Measurements from ENCODE around the gene INHBA.

Gene INHBA

GRCh38 chr7:41688906-41689305 lies 14.0 kb downstream of the INHBA start:
- DNase-seq (ENCODE audit: low spot score) = no peak

DNA sequence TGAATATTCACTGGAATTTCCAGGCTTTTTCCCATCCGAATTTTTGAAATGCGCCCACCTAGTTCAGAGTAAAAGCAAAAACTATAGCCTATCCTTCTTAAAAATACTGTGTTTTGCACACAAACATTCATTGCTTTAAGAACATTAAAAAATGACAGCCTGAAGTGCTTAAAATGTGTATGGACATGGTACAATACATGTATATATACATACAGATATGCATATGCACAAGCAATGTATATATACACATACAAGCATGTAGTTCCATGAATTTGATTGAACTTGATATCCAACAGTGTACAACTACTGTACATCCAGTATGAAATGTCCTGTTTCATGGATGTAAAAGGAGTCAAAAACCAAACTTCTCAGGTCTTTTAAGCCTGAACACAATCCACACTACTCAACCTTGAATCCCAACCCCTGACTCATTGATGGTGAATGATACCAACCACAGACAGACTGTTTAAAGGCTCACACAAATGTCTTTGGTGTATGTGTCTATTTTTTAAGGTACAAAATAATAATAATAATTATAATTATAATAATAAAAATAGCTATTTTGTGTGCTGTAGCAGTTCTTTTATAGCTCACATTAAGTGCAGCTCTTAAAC lies 14.8 kb downstream of the INHBA start:
- DNase-seq (ENCODE audit: low spot score) = no peak

GRCh38 chr7:41685684-41686083 lies 17.2 kb downstream of the INHBA start:
- DNase-seq (ENCODE audit: low spot score) = no peak

GRCh38 chr7:41682422-41682821 lies 20.5 kb downstream of the INHBA start:
- no peak for DNase-seq (ENCODE audit: low spot score)

DNA sequence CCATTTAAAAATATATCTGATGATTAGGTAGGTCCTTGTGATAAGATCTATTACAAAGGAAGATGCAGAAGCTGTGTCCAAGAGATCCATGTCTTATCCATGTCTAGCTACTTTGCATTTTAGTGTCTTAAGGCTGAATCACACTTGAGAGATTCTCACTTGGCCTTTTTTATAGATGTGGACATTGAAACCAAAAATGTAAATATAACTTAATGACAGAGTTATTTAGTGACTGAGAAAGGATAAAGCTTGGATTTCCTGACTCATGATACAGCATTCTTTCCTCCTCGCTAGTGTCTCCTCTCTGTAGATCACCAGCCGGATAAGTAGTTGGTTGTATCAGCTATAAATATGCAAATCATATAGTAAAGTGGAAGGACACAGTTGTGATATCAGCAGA lies 23.3 kb downstream of the INHBA start:
- DNase-seq (ENCODE audit: low spot score) = no peak

DNA sequence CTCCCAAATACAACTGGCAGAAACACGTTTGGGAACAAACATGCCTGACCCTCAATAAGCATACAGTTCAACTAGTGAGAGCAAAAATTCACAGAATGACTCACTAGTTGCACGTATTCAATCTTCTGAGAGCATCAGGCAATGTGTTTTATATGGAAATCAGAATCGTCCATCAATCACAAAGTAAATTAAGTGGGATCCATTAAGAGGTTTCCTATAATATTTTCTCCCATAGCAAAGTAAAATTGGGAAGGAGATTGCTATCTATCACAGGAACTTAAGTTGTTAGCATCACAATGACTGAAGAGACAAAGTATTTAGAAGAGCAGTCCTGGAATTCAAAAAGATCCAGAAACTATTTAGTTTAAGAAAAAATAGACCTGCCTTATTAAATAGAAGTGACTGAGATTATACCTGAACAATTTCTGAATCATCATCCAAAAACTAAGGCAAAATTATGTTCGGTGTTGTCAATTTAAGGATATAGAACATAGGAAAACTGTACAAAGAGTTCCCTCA lies 28.3 kb downstream of the INHBA start:
- DNase-seq (ENCODE audit: low spot score) = no peak

DNA sequence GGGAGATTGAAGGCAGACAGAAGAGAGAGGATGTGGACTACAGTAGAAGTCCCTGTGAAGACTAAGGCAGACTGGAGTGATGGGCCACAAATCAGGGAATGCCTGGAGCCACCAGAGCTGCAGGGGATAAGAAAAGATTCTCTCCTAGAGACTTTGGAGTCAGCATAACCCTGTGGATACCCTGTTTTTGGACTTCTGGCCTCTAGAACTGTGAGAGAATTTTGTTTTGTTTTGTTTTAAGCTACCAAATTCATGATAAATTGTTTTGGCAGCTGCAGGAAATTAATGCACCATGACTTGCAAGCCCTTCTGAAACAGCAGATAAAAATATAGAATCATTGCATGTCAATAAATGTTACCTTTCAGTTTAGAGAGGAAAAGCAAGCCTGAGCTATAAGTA lies 41.3 kb downstream of the INHBA start:
- no peak for DNase-seq (ENCODE audit: low spot score)

GRCh38 chr7:41659539-41659938 lies 43.4 kb downstream of the INHBA start:
- DNase-seq (ENCODE audit: low spot score) = no peak

- DNase-seq (ENCODE audit: low spot score) = no peak
Measured at GRCh38 chr7:41656366-41656765, 46.5 kb downstream of the INHBA start.

GRCh38 chr7:41655426-41655825 lies 47.5 kb downstream of the INHBA start:
- DNase-seq (ENCODE audit: low spot score) = no peak

GRCh38 chr7:41652267-41652666 lies 50.6 kb downstream of the INHBA start:
- DNase-seq (ENCODE audit: low spot score) = no peak

DNA sequence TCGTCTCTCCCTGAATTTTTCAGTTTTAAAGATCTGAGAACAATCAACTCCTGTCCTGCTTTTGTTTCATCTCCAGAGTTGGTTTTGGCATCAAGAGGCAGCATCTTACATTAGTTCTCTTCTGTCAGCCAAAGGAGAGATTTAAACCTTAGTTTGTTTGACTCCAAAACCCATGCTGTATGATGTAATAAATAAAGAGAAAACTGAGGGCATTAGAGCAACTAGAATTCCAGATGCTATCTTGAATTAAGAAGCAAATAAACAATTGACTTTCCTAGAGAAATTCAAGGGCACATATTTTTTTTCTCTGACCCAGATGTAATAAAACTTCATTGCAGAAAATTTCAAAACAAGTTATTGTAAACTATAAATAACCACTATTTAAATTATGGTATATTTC lies 54.4 kb downstream of the INHBA start:
- no peak for DNase-seq (ENCODE audit: low spot score)

DNA sequence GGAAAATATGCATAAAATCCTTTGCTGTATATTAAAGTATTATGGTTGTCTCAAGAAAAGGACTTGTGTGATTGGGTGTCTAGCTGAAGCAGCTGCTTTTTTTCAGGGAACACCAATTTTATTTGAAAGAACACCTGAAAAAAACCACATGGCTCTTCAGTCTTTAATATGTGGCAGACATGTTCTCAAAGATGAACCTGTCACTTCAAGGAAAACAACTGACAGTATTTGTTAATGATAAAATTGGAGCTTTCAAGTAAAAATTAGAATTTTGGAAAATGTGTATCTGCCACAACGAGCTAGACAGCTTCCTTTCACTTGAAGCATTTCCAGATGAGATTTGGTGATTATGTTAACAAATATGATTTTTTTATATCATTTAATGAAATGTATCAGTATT lies 59.3 kb downstream of the INHBA start:
- DNase-seq (ENCODE audit: low spot score) = no peak

GRCh38 chr7:41641665-41642014 lies 61.2 kb downstream of the INHBA start:
- DNase-seq (ENCODE audit: low spot score) = no peak

GRCh38 chr7:41641011-41641664 lies 61.8 kb downstream of the INHBA start:
- no peak for DNase-seq (ENCODE audit: low spot score)

DNA sequence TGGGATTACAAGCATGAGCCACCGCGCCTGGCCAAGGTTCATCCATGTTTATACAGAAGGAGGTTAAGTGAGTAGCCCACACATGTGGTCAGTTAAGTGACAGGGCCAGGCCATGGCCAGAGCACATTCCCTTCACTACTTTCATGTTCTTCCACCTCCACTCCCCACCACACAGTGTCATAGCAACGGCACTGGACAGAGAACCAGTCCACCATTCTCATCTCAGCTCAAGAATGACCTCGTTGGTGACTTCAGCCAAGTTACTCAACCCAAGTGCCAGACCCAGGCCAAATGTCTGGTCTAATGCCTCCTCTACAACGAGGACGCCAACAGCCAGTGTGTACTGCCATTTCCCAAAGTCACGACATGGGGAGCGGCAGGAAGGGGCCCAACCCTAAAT lies 62.4 kb downstream of the INHBA start:
- DNase-seq (ENCODE audit: low spot score) = no peak

DNA sequence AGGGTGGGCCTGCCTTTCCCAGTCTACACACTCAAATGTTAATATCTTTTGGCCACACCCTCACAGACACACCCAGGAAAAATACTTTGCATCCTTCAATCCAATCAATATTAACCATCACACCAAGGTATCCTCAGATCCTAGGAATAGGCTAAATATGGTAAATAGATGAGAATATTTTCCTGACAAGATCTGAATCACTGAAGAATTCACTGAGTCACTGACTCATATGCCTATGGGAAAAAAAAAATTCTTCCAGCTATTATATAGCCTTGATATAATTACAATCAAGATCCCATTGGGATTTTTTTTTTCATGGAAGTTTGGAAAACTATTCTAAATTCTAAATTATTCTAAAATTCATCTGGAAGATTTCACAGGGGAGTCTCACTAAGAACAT lies 65.8 kb downstream of the INHBA start:
- DNase-seq (ENCODE audit: low spot score) = no peak
